Left renal cortex interstitium (tissue), 4 donors: Measurements from ENCODE around the gene MLPH. TPM values are rescaled to one million over a fixed set of nuclear protein-coding genes. Genes with fewer than 3 reads are reported as not detected.
"Not testable (repeated sequence)": the region's sequence is repeated elsewhere in the genome, so short reads cannot be mapped to it uniquely, and the experiment has no call there.

Source experiments
- DNase-seq, 4 donors: peaks; one replicate each; pipeline ENCODE4 v3.0.0-alpha.2; 2013; ENCODE audit warnings: low read depth in 4 of 4, low spot score in 2 of 4, missing footprints in 1 of 4
- polyA plus RNA-seq, 4 donors: library from polyadenylated mRNA; unstranded; fragments of 120-200 nt; gene quantifications; one replicate each; pipeline ENCODE4 v1.2.1, GENCODE V29; 2013; ENCODE audit not compliant: insufficient read length in 4 of 4

The MLPH gene
- polyA plus RNA-seq, 4 donors: 1.4 to 6.2 (median 3.2) TPM

DNA sequence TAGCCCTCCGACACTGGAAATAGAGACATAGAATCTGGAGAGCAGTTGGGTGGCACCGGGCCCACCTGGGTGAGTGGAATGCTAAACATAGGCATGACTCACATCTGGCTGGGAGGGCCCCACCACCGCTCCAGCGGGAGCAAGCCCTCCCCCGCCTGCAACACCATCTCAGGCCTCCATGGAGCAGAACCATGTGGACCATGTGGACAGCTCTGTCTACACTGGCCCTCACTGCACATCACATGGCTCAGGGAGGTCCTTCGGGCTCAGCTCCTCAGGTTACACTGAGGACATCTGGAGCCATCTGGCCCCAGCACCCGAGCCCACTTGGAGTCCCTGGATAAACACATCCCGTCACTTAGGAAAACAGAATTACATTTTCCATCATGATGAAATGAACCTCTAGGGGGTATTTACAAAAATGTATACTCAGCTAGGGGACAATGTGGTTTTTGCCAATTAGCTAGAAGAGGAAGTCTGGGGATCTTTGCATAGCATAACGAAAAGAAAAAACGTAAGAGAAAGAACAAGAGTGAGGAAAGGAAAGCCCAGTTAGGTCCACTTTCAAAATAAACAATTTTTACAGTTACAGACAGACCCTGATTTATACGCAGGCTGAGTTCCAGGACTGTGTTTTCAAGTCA is 30.7 kb upstream of the MLPH start:
- no peak for DNase-seq

DNA sequence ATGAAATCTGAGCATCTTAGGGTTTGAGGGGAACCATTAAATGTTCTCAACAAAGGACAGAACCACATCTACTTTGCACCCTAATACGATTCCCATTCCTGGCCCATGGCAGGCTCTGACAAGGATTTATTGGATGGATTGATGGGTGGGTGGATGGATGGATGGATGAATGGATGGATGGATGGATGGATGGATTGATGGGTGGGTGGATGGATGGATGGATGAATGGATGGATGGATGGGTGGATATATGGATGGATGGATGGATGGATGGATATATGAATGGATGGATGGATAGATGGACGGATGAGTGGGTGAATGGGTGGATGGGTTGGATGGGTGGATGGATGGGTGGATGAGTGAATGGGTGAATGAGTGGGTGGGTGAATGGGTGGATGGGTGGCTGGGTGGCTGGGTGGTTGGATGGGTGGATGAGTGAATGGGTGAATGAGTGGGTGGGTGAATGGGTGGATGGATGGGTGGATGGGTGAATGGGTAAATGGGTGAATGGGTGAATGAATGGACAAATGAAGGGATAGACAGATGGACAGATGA is 29.6 kb upstream of the MLPH start:
- no peak for DNase-seq

DNA sequence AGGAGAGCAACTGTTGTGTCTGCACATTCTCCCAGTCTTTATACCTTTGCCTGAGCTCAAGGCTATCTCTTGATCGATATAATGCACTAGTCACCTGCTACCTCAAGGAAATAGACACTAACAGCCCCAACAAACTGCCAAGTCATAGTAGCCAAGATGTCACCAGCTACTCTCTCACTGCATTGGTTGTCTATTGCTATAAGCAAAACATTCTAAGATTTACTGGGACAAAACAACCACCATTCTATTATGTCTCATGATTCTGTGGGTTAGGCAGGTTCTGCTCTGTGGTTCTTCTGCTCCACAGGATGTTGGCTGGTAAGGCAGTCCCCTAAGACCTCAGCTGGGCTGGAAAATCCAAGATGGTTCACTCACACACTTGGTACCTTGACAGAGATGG is 28.5 kb upstream of the MLPH start:
- no peak for DNase-seq

DNA sequence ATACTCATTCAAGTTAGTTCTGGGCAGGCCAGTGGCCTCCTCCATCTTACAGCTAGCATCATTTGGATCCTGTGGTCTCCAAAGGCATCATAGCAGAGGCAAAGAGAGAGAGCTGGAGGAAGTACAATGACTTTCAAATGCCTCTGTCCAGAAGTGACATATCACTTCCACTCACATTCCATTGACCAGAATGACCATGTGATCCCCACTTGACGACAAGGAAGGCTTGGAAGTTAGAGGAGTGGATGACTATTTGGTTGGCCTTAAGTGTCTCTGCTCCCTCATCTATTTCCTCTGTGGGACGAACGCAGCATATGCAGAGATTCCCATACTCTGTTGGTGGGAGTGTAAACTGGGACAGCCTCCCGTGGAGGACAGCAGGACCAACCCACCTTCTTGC is 27.8 kb upstream of the MLPH start:
- DNase-seq: no peak

DNA sequence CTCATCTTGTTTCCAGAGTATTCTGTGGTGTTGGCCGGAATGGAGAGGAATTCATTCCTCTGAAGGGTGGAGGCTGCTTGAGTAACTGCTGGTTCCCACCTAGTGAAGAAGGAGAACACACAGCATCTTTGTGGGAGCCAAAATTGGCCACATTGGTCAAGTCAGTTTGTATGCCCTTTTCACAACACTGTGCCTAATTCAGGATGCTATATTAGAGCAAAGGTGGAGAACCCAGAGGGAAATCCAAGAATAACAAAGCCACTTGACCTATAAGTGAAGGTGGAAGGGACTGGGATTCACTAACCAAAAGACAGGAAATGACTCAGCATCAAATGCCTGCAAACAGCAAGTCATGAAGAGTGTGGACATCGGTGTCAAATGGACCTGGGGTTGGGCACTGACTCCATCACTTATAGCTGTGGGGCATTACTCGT is 27.3 kb upstream of the MLPH start:
- no peak for DNase-seq

DNA sequence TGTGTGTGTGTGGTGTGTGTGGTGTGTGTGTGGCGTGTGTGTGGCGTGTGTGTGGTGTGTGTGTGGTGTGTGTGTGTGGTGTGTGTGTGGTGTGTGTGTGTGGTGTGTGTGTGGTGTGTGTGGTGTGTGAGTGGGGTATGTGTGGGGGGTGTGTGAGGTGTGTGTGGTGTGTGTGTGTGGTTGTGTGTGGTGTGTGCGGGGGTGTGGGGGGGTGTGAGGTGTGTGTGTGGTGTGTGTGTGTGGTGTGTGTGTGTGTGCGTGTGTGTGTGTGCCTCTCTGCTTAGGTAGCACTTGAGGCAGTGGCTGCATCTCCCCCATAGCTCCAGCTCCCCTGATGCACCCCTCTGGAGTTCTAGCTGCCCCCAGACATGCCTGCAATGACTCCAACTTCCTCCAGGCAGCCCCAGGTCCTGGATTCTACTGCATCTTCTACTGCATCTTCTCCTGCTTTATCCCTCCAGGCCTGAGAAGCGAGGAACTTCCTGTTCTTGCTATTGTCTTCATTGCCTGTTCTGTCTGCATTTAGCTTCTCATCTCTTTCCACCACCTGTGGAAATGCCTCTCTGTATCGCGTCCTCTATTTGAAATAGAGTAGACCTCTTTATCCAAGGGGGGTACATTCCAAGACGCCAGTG is 22.2 kb upstream of the MLPH start:
- no peak for DNase-seq

DNA sequence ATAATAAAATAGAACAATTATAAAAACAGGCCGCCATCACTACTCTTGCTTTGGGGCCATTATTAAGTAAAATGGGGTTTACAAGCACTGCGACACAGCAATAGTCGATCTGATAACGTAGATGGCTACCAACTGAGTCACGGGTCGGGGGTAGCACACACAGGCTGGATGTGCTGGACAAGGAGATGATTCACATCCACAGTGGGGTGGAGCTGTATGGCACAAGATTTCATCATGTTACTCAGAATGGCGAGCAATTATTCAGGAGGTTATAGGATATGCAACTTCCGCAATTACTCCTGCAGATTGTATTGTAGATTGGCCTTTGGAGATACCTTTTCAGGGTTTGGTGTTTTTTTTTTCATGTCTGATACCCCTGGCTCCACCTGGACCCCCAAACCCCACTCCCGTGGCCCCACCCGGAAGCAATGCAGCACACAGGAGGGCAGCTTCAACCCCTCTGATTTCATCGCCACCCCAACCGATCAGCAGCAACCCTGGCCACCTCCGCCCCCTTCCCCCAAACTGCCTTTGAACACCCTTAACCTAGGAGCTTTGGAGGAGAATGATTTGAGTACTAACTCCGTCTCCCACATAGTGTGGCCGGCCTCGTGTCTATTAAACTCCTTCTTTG is 21.4 kb upstream of the MLPH start:
- DNase-seq: no peak

DNA sequence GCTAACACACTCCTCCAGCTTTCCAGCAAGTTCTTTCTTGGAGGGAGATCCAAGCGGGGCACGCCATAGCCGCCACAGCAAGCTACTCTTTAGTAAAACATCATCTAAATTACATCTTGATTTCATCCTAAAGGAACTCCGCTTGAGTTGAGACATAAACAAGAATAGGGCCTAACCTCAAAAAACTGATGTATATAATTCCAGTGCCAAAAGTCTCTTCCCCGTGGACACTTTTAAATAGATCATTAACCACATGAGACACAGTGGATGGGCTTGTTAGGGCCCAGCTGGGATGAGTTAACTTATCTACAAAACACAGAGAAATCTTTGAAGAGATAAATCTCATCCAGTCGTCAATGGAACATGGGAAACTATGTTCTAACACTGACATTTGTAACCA is 20.8 kb upstream of the MLPH start:
- DNase-seq: no peak

DNA sequence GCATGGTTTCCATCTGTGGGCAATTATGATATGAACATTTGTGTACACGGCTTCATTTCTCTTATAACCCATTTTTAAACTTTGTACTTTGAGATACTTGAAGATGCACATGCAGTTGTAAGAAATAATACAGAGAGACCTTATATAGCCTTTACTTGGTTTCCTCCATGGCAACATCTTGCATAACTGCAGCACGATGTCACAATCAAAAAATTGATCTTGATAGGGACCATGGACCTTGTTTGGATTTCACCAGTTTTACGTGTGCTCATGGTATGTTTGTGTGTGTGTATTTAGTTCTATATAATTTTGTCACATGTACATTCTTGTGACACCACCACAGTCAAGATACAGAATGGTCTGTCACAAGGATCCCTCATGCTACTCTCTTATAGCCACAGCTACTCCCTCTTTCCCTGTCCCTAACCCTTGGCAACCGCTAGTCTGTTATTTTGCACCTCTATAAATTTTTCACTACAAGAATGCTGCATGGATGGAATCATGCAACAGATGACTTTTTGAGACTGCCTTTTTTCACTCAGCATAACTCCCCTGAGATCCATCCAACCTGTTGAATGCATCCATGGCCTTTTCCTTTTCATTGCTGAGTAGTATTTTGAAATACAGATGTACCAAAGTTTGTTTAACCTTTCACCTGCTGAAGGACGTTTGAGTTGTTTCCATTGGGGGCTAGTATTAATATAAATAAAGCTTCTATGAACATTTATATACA is 19.4 kb upstream of the MLPH start:
- DNase-seq: no peak

DNA sequence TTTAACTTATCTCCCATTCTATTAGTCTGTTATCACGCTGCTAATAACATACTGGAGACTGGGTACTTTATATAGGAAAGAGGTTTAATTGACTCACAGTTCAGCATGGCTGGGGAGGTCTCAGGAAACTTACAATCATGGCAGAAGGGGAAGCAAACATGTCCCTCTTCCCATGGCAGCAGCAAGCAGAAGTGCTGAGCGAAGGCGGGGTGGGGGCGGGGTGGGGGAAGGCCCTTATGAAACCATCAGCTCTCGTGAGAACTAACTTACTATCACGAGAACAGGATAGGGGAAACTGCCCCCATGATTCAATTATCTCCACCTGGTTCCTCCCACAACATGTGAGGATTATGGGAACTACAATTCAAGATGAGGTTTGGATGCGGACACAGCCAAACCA is 17.6 kb upstream of the MLPH start:
- not testable (repeated sequence) for DNase-seq

DNA sequence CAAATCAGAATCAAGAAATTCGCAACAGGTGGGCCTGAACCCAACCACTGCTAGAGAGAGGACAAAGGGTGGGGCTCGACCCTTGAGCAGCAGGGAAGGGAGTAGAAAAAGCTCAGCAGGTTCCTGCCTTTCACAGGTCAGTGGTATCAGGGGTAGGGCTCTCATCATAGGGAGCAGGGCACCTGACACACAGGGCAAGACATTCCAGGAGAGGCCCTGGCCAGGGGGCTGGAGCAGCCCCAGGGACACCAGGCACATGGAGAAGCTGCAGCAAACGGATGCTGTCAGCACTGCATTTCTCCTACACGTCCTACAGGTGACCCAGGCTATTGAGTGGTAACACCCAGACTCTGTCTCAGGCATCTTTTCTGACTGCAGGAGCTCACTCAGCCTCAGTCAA is 17.2 kb upstream of the MLPH start:
- DNase-seq: no peak

DNA sequence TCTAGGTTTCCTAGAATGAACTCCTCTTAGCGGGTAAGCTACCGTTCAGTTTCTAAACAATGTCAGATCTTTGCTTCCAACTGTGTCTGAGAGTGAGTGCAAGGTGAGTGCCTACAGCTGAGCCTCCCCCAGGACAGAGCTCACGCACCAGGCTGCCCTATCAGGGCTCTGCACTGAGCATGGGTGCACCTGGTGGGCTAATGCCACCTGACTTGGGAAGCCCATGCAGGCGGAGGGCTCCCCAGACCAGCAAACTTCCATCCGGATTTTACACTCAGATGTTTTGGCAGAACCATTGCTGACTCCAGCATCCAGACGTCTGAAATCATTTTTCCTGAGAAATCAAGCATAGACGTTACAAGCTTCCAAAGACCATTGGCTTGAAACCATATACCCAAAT is 16.1 kb upstream of the MLPH start:
- no peak for DNase-seq

DNA sequence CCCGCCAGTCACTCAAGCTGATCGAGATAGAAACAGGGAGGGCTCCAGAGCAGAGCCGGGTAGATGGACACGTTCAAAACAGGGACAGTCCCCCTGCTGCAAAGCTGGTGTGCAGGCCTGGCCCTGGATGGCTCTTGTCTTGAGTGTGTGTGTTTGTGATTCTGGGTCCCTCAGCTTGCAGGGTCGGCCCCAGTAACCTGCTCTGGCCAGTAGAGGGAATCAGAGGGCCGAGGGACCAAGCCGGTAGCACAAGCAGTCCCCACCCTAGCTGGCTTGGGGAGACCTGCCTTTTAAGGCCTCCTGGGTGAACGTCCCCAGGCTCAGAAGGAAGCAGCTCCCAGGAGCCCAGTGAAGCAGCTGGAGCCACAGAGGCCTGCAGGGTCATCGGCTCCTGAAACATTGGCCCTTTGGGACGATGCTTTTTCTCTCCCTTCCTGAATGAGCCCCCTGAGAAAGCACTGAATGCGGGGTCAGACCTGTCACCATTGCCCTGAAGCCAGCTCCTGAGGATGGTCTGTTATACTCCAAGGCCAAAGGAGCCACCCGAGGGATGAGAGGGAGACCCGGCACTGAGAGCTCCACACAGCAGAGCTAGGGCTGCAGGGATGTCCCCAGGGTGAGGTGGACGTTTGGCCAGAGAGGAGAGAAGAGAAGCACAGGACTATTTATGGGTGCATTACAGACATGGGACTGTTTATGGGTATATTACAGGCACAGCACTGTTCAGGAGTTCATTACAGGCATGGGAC is 15.4 kb upstream of the MLPH start:
- no peak for DNase-seq

DNA sequence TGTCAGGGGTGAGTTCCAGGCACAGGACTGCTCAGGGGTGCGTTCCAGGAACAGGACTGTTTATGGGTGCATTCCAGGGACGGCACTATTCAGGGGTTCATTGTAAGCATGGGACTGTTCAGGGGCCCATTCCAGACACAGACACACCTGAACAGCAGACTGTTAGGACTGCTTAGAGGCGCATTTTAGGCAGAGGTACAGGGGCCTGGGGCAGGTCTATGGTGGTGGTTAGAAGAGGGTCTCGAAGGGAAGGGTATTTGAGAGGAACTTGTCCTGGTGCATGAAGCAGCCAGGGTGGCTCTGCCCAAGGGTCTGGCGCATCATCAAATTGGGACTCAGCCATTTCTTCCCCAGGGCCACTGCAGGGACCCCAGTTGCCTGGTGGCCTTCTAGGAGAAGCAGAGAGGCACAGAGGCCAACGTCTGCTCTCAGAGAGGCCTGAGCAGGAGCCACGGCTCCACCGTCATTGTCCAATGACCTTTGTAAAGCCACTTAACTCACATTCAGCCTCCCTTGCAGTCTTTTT is 14.8 kb upstream of the MLPH start:
- no peak for DNase-seq

DNA sequence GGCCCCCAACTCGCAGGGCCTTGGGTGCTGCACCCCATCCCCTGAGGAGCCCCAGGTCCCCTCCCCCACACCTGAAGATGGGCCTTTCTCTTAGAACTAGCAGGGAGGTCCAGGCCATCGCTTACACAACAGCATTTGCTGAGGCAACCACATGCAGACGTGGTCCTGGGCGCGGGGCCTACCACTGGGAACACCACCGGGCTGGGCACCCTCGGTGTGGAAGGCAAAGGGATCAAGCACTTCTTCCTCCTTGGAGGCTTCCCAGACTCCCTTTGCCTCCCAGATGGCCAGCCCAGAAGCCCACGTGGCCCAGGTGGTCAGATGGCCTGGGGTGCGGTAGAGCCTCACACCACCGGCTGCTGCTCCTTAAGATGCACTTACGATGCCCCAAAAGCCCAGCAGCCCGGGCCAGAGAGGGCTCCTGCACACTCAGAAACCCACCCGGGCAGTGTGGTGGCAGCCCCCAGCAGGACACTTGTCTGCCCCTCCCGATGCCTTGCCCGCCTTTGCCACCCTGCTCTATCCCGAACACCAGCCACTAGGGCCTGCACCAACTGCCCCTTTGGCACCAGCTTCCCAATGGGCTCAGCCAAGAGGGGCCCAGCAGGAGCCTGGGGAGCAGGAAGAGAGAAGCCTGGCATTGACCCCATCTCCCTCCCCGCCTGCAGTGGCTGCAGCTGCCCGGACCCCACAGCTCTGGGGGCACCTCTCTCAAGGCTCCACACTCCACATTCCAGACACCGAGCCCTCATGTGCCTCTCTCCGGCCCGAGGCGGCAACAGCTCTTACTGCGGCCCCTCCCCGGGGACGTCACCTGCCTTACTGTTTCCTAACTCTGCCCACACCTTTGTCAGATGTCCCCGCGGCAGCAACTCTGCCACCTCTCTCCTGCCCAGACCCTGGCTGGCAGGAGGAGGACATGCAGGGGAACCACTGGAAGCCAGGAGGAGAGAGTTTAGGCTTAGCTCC is 13.9 kb upstream of the MLPH start:
- no peak for DNase-seq

DNA sequence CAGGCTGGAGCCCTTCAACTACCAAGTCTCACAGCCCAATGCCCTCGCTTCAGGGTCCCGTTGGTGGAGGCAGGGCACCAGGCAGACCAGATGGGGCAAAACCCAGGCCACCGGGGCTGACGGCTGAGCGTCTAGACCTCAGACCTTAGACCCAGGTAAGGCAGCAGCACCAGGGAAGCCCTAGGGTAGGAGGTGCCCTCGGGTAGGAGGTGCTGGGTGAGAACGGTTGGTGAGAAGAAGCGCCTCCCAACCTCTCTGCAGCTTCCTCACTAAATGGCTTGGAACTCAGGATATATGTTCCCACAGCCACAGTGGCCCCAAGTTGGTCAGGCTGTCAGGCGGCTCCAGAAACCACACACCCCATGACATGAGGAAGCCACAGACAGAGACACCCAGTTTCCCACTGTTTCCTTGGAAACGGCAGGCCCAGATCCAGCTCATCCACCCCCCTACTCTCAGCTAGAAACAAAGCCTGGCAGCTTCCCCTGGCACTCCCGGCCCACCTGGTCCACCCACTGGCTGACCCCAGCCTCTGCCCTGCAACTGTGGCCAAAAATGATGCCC is 13.1 kb upstream of the MLPH start:
- no peak for DNase-seq

DNA sequence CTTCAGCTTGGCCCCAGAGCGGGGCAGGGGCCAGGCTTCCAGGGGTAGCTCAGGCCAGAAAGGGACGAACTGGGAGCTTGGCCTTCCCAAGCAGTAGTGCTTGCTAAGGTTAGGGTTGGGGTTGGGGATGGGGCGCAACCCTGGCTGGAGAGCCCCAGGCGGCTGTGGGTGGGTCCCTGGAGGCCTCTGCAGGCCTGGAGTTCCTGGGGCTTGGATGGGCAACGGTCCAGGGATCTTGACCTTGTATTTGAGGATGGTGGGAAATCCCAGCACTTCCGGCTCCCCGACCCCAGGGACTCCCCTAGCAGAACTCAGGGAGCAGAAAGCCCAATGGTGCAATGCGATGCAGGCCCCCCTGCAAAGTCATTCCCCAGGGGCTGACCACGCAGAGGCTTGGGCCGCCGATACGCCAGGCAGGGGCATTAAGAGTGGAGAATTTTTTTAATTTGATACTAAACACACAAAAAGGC is 12.6 kb upstream of the MLPH start:
- no peak for DNase-seq

DNA sequence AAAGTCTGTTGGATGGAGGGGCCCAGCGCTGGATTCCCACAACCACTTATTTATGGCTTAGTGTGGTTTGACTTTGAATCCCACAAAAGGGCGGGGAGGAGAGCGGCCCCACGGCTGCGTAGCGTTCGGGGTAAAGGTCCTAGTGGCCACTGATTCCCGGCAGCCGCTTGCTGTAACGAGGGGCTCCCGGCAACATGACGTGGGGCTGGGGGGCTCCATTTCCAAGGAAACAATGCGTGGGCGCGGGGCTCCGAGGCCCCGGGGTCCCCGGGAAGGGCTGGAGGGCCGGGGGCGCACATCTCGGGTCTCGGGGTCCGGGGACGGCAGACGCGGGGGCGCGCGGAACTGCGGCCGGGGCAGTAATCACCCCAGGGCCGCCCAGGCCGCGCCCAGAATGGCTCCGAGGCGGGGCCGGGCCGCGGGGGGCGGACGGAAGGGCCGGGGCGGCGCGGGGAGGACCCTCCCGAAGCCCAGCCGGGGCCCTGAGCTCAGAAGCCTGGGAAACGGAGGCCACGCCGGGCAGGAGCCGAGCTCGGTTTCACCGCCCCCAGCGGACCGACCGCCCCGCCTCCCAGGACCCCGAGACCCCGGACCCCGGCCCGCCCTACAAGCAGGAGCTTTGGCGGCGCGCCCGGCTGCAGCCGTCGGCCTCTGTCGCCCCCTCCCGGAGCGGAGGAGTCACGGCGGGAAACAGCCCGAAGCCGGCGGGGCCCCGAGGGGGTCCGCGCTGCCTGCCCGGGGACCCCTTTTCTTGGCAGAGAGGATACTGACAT is 11.9 kb upstream of the MLPH start:
- peak in 2 of 4 donors; percentile 74 to 80 for DNase-seq
